WTC11 (cell line): ENCODE data around the gene CAMTA1. TPM values are rescaled to one million over a fixed set of nuclear protein-coding genes. Genes with fewer than 3 reads are reported as not detected.

Experiments
- ATAC-seq: fragments of 200-7000 bp; cut with Tn5 transposase; 2 replicates; pipeline ENCODE4 v1.10.0; 2021; ENCODE audit warnings: mild to moderate bottlenecking, moderate library complexity
- CTCF ChIA-PET: fragments of 300-600 bp; sonication (Branson Sonifier 250); formaldehyde crosslinking; loops from one replicate; lab custom pipeline; 2021; ENCODE audit warnings: antibody characterized with exemption; lab: Charles Lee
- POLR2A ChIA-PET: fragments of 350-600 bp; sonication (Branson Sonifier 250); formaldehyde crosslinking; loops from one replicate; lab custom pipeline; 2021; ENCODE audit warnings: antibody characterized with exemption; lab: Charles Lee
- DNase-seq: peaks from one replicate; pipeline ENCODE4 v3.0.0; 2021; ENCODE audit warnings: low spot score
- H3K27ac Mint-ChIP-seq: 2 replicates; pipeline ENCODE4 v1.8.0; 2021; ENCODE audit warnings: mixed read lengths
- H3K27me3 Mint-ChIP-seq: 2 replicates; pipeline ENCODE4 v1.8.0; 2021; ENCODE audit warnings: low read depth, mild to moderate bottlenecking, moderate library complexity, mixed read lengths
- H3K36me3 Mint-ChIP-seq: 2 replicates; pipeline ENCODE4 v1.8.0; 2021; ENCODE audit warnings: mixed read lengths
- H3K4me1 Mint-ChIP-seq: 2 replicates; pipeline ENCODE4 v1.8.0; 2022; ENCODE audit warnings: mixed read lengths
- H3K4me3 Mint-ChIP-seq: 2 replicates; pipeline ENCODE4 v1.8.0; 2021; ENCODE audit warnings: mild to moderate bottlenecking, moderate library complexity, mixed read lengths
- H3K9me3 Mint-ChIP-seq: 2 replicates; pipeline ENCODE4 v1.8.0; 2021; ENCODE audit warnings: mixed read lengths
- ATF1 ChIP-seq: sonication (generic); formaldehyde crosslinking; IDR thresholded peaks from 2 replicates; pipeline ENCODE4 v1.8.1; 2023; ENCODE audit warnings: mild to moderate bottlenecking, moderate library complexity, missing genetic modification reagents
- CTCF ChIP-seq: fragments of 200-600 bp; IDR thresholded peaks from 2 replicates; pipeline ENCODE4 v1.8.0; 2022; ENCODE audit warnings: antibody characterized with exemption
- ESRRA ChIP-seq: sonication (generic); formaldehyde crosslinking; IDR thresholded peaks from 2 replicates; pipeline ENCODE4 v1.8.1; 2022; ENCODE audit warnings: mild to moderate bottlenecking, missing genetic modification reagents, borderline replicate concordance
- FOXP1 ChIP-seq: sonication (generic); formaldehyde crosslinking; IDR thresholded peaks from 2 replicates; pipeline ENCODE4 v1.8.0; 2022; ENCODE audit warnings: missing genetic modification reagents, mild to moderate bottlenecking, moderate library complexity, borderline replicate concordance
- IRF2 ChIP-seq: sonication (generic); formaldehyde crosslinking; IDR thresholded peaks from 2 replicates; pipeline ENCODE4 v1.8.0; 2022; ENCODE audit warnings: low read depth, missing genetic modification reagents, borderline replicate concordance
- JUN ChIP-seq: sonication (generic); formaldehyde crosslinking; IDR thresholded peaks from 2 replicates; pipeline ENCODE4 v1.8.0; 2023; ENCODE audit warnings: mild to moderate bottlenecking, missing genetic modification reagents
- MAX ChIP-seq: sonication (generic); formaldehyde crosslinking; IDR thresholded peaks from 2 replicates; pipeline ENCODE4 v1.8.0; 2022; ENCODE audit warnings: mild to moderate bottlenecking, missing genetic modification reagents
- MYBL2 ChIP-seq: sonication (generic); formaldehyde crosslinking; IDR thresholded peaks from 2 replicates; pipeline ENCODE4 v1.8.1; 2023; ENCODE audit warnings: mild to moderate bottlenecking, moderate library complexity, missing genetic modification reagents
- NFE2L1 ChIP-seq: sonication (generic); formaldehyde crosslinking; IDR thresholded peaks from 2 replicates; pipeline ENCODE4 v1.8.1; 2023; ENCODE audit warnings: missing genetic modification reagents
- NR3C1 ChIP-seq: sonication (generic); formaldehyde crosslinking; conservative IDR thresholded peaks from 2 replicates; pipeline ENCODE4 v1.8.1; 2023; ENCODE audit warnings: low read depth, mild to moderate bottlenecking, missing genetic modification reagents
- OVOL2 ChIP-seq: fragments of 250-450 bp; sonication (Bioruptor Pico); IDR thresholded peaks from 2 replicates; pipeline ENCODE4 v1.9.0; 2021; ENCODE audit warnings: mild to moderate bottlenecking, borderline replicate concordance
- SOX15 ChIP-seq: fragments of 250-450 bp; sonication (Bioruptor Pico); IDR thresholded peaks from 2 replicates; pipeline ENCODE4 v1.9.0; 2021; ENCODE audit warnings: mild to moderate bottlenecking
- TEAD4 ChIP-seq: sonication (generic); formaldehyde crosslinking; IDR thresholded peaks from 2 replicates; pipeline ENCODE4 v1.8.0; 2022; ENCODE audit warnings: mild to moderate bottlenecking, missing genetic modification reagents
- TP53 ChIP-seq: sonication (generic); formaldehyde crosslinking; IDR thresholded peaks from 2 replicates; pipeline ENCODE4 v1.8.1; 2023; ENCODE audit warnings: mild to moderate bottlenecking, missing genetic modification reagents
- ZNF121 ChIP-seq: sonication (generic); formaldehyde crosslinking; IDR thresholded peaks from 2 replicates; pipeline ENCODE4 v1.8.0; 2023; ENCODE audit warnings: missing genetic modification reagents
- ZNF281 ChIP-seq: sonication (generic); formaldehyde crosslinking; IDR thresholded peaks from 2 replicates; pipeline ENCODE4 v1.8.0; 2023; ENCODE audit warnings: mild to moderate bottlenecking, missing genetic modification reagents
- ZNF671 ChIP-seq: fragments of 250-450 bp; sonication (Bioruptor Pico); IDR thresholded peaks from 2 replicates; pipeline ENCODE4 v1.8.0; 2021; ENCODE audit warnings: mild to moderate bottlenecking
- total RNA-seq: library from RNA; stranded (reverse); gene quantifications from 3 replicates; pipeline ENCODE4 v1.2.3, GENCODE V29; 2021
- TF ChIP-seq, protein P1 (sequence below): sonication (generic); formaldehyde crosslinking; IDR thresholded peaks from 2 replicates; pipeline ENCODE4 v1.8.0; 2023; ENCODE audit warnings: missing genetic modification reagents, mild to moderate bottlenecking, borderline replicate concordance
- TF ChIP-seq, protein P2 (sequence below): sonication (generic); formaldehyde crosslinking; IDR thresholded peaks from 2 replicates; pipeline ENCODE4 v1.8.1; 2022; ENCODE audit warnings: missing genetic modification reagents, borderline replicate concordance
- TF ChIP-seq, protein P3 (sequence below): fragments of 250-450 bp; sonication (Bioruptor Pico); IDR thresholded peaks from 2 replicates; pipeline ENCODE4 v1.9.0; 2021; ENCODE audit warnings: moderate library complexity, mild to moderate bottlenecking, inconsistent platforms, borderline replicate concordance

The CAMTA1 gene
- total RNA-seq, 1 experiment from 2014 or later, result 86.4 TPM

- Mint-ChIP-seq H3K4me1 (no peaks in the 10 kb centered on the region), H3K4me3 (no peak overlapping the region), H3K9me3 (peaks cover 15% of the 10 kb centered on the region), H3K27ac (no peak overlapping the region), H3K36me3 (peaks cover 6% of the 10 kb centered on the region)
- ChIA-PET POLR2A (no interaction called here), CTCF (interaction anchor here (0.9 to 2.5 kb wide), 2 partner anchors 40 to 98 kb away, joined by 4 to 11 read pairs; no protein-coding TSS in a partner anchor)
- no peak for ATAC-seq
- DNase-seq, result no peak
- TF ChIP-seq, protein P1, sequence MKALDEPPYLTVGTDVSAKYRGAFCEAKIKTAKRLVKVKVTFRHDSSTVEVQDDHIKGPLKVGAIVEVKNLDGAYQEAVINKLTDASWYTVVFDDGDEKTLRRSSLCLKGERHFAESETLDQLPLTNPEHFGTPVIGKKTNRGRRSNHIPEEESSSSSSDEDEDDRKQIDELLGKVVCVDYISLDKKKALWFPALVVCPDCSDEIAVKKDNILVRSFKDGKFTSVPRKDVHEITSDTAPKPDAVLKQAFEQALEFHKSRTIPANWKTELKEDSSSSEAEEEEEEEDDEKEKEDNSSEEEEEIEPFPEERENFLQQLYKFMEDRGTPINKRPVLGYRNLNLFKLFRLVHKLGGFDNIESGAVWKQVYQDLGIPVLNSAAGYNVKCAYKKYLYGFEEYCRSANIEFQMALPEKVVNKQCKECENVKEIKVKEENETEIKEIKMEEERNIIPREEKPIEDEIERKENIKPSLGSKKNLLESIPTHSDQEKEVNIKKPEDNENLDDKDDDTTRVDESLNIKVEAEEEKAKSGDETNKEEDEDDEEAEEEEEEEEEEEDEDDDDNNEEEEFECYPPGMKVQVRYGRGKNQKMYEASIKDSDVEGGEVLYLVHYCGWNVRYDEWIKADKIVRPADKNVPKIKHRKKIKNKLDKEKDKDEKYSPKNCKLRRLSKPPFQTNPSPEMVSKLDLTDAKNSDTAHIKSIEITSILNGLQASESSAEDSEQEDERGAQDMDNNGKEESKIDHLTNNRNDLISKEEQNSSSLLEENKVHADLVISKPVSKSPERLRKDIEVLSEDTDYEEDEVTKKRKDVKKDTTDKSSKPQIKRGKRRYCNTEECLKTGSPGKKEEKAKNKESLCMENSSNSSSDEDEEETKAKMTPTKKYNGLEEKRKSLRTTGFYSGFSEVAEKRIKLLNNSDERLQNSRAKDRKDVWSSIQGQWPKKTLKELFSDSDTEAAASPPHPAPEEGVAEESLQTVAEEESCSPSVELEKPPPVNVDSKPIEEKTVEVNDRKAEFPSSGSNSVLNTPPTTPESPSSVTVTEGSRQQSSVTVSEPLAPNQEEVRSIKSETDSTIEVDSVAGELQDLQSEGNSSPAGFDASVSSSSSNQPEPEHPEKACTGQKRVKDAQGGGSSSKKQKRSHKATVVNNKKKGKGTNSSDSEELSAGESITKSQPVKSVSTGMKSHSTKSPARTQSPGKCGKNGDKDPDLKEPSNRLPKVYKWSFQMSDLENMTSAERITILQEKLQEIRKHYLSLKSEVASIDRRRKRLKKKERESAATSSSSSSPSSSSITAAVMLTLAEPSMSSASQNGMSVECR (CRISPR knock-in tag), result no peak
- TF ChIP-seq, protein P2, sequence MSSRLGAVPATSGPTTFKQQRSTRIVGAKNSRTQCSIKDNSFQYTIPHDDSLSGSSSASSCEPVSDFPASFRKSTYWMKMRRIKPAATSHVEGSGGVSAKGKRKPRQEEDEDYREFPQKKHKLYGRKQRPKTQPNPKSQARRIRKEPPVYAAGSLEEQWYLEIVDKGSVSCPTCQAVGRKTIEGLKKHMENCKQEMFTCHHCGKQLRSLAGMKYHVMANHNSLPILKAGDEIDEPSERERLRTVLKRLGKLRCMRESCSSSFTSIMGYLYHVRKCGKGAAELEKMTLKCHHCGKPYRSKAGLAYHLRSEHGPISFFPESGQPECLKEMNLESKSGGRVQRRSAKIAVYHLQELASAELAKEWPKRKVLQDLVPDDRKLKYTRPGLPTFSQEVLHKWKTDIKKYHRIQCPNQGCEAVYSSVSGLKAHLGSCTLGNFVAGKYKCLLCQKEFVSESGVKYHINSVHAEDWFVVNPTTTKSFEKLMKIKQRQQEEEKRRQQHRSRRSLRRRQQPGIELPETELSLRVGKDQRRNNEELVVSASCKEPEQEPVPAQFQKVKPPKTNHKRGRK (CRISPR knock-in tag), result no peak
- TF ChIP-seq FOXP1, result no peak
- no peak for TF ChIP-seq SOX15
- TF ChIP-seq ZNF671 (CRISPR knock-in tag), result no peak
- TF ChIP-seq, all 79 proteins: peak for 0
- H3K27me3 Mint-ChIP-seq, result no peaks in the 10 kb centered on the region
Observed at GRCh38 chr1:7109901-7110300, 324.6 kb downstream of the CAMTA1 start.

- Mint-ChIP-seq H3K9me3 (peaks cover 15% of the 10 kb centered on the region), H3K4me3 (no peak overlapping the region), H3K36me3 (peaks cover 6% of the 10 kb centered on the region), H3K27ac (no peak overlapping the region), H3K4me1 (no peaks in the 10 kb centered on the region), H3K27me3 (no peaks in the 10 kb centered on the region)
- CTCF ChIA-PET, result interaction anchor here (0.9 to 2.5 kb wide), 2 partner anchors 40 to 97 kb away, joined by 4 to 11 read pairs; no protein-coding TSS in a partner anchor
- DNase-seq (no peak), ATAC-seq (no peak)
- POLR2A ChIA-PET, result no interaction called here
- TF ChIP-seq OVOL2 (CRISPR knock-in tag), result no peak
- no peak for TF ChIP-seq CTCF
- TF ChIP-seq, protein P3, sequence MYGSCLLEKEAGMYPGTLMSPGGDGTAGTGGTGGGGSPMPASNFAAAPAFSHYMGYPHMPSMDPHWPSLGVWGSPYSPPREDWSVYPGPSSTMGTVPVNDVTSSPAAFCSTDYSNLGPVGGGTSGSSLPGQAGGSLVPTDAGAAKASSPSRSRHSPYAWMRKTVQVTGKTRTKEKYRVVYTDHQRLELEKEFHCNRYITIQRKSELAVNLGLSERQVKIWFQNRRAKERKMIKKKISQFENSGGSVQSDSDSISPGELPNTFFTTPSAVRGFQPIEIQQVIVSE (CRISPR knock-in tag), result no peak
- TF ChIP-seq ATF1 (CRISPR knock-in tag), result no peak
- TF ChIP-seq NR3C1 (CRISPR knock-in tag), result no peak
- TF ChIP-seq MYBL2 (CRISPR knock-in tag), result no peak
- no peak for TF ChIP-seq ZNF121 (CRISPR knock-in tag)
- TF ChIP-seq TEAD4, result no peak
- TF ChIP-seq TP53, result no peak
- no peak for TF ChIP-seq IRF2 (CRISPR knock-in tag)
- TF ChIP-seq JUN (CRISPR knock-in tag), result no peak
- no peak for TF ChIP-seq MAX (CRISPR knock-in tag)
- no peak for TF ChIP-seq ZNF281 (CRISPR knock-in tag)
- no peak for TF ChIP-seq ESRRA (CRISPR knock-in tag)
- no peak for TF ChIP-seq NFE2L1 (CRISPR knock-in tag)
Observed at GRCh38 chr1:7110321-7110720, 325.1 kb downstream of the CAMTA1 start.
